ENCODE results near the gene GFOD2.

The GFOD2 gene

DNA sequence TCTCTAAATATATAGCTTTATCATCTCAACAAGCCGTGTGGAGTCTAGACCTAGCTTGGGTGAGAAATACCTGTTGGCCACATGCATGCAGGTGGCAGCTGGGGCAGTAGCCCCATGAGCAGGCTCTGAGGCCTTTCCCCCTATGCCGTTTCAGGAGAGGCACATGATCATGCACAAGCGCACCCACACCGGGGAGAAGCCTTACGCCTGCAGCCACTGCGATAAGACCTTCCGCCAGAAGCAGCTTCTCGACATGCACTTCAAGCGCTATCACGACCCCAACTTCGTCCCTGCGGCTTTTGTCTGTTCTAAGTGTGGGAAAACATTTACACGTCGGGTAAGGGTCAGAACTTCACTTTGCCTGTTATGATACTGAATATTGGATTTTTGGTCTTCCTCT lies 90.9 kb downstream of the GFOD2 start:
- DNase-seq, result no peak

Data from T1000 (cell line).